ENCODE results near the gene RNASEL.
"Not testable (repeated sequence)": the region's sequence is repeated elsewhere in the genome, so short reads cannot be mapped to it uniquely, and the experiment has no call there.

Gene RNASEL

DNA sequence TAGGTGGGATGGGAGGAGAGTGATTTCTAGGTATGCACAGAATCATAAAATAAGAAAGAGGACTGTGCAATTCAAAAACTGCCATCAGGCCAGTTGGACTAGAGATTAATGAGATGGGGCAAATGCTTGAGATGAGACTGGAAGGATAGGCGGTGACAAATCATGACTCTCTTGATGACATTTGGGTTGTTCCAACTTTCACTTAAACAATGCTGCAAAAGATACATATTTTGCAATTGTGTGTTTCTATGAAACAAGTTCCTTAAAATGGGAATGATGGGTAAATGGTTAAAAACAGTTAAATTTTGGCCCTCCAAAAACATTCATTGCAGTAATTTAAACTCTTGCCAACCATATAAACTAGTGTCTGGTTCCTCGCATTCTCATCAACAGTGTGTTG, 55.2 kb downstream of the RNASEL start:
- no peak for DNase-seq (ENCODE audit: low read depth)
- H3K4me3 ChIP-seq (ENCODE audit: low read length), result no peak overlapping the region
- TF ChIP-seq, protein P1, sequence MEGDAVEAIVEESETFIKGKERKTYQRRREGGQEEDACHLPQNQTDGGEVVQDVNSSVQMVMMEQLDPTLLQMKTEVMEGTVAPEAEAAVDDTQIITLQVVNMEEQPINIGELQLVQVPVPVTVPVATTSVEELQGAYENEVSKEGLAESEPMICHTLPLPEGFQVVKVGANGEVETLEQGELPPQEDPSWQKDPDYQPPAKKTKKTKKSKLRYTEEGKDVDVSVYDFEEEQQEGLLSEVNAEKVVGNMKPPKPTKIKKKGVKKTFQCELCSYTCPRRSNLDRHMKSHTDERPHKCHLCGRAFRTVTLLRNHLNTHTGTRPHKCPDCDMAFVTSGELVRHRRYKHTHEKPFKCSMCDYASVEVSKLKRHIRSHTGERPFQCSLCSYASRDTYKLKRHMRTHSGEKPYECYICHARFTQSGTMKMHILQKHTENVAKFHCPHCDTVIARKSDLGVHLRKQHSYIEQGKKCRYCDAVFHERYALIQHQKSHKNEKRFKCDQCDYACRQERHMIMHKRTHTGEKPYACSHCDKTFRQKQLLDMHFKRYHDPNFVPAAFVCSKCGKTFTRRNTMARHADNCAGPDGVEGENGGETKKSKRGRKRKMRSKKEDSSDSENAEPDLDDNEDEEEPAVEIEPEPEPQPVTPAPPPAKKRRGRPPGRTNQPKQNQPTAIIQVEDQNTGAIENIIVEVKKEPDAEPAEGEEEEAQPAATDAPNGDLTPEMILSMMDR (conservative IDR thresholded peaks at IDR 0.05; ENCODE audit: low read depth, low read length), result no peak

- DNase-seq (ENCODE audit: low read depth); H3K4me3 ChIP-seq (ENCODE audit: low read length): not testable (repeated sequence)
Measured at GRCh38 chr1:182528206-182528605, 60.9 kb downstream of the RNASEL start.

DNA sequence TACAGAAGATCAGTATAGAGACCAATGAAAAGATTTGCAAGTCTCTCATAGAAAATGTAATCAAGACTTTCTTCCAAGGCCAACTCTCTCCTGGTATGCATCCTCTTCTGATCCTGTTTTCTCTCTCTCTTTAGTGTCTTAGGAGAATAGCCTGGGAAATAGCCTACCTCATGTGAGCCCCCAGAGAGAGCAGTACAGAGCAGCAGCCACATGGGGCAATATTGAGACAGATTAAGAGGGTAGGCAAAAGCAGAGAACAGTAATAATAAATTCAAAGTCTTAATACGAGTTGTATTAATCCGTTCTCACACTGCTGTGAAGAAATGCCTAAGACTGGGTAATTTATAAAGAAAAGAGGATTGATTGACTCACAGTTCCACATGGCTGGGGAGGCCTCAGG, 61.4 kb downstream of the RNASEL start:
- TF ChIP-seq, protein P1 (conservative IDR thresholded peaks at IDR 0.05; ENCODE audit: low read depth, low read length), result no peak
- no peak for DNase-seq (ENCODE audit: low read depth)
- H3K4me3 ChIP-seq (ENCODE audit: low read length), result no peak overlapping the region

GRCh38 chr1:182525342-182525741, 63.7 kb downstream of the RNASEL start:
- TF ChIP-seq, protein P1 (conservative IDR thresholded peaks at IDR 0.05; ENCODE audit: low read depth, low read length), result no peak
- H3K4me3 ChIP-seq (ENCODE audit: low read length), result no peak overlapping the region
- no peak for DNase-seq (ENCODE audit: low read depth)

All from retinal pigment epithelial cell (primary cell).